Erythroblast (primary cell): ENCODE data around the gene NSUN7.

Source experiments
- GATA1 ChIP-seq: IDR thresholded peaks from 2 replicates; pipeline ENCODE4 v1.6.1; 2011; ENCODE audit warnings: low read depth, mild to moderate bottlenecking, control low read depth, low read length, moderate library complexity
- POLR2A ChIP-seq: IDR thresholded peaks from 2 replicates; pipeline ENCODE4 v1.6.1; 2011; ENCODE audit warnings: mild to moderate bottlenecking, low read length

- TF ChIP-seq GATA1 (no peak), POLR2A (no peak)
Observed at GRCh38 chr4:40844261-40844660, 94.5 kb downstream of the NSUN7 start.
